Activated naive CD4-positive, alpha-beta T cell treated with anti-CD3 and anti-CD28 coated beads for 36 hours (primary cell): Measurements from ENCODE around the gene LRRC66. TPM values are rescaled to one million over a fixed set of nuclear protein-coding genes. Genes with fewer than 3 reads are reported as not detected.

Experiments
- CTCF ChIA-PET: fragments of 350-600 bp; sonication (Branson Sonifier 250); formaldehyde crosslinking; loops from one replicate; lab custom pipeline; 2021; ENCODE audit warnings: antibody characterized with exemption; lab: Charles Lee
- DNase-seq: peaks from one replicate; pipeline ENCODE4 v3.0.0-alpha.2; 2020
- H3K27ac Mint-ChIP-seq: one replicate; pipeline ENCODE4 v1.8.0; 2021; ENCODE audit warnings: mild to moderate bottlenecking, mixed read lengths
- H3K27me3 Mint-ChIP-seq: one replicate; pipeline ENCODE4 v1.8.0; 2021; ENCODE audit warnings: low read depth, mixed read lengths
- H3K36me3 Mint-ChIP-seq: one replicate; pipeline ENCODE4 v1.8.0; 2021; ENCODE audit warnings: low read depth, mixed read lengths
- H3K4me1 Mint-ChIP-seq: one replicate; pipeline ENCODE4 v1.8.0; 2021; ENCODE audit warnings: low read depth, mixed read lengths
- H3K4me3 Mint-ChIP-seq: one replicate; pipeline ENCODE4 v1.8.0; 2021; ENCODE audit warnings: mild to moderate bottlenecking, moderate library complexity, mixed read lengths
- H3K9me3 Mint-ChIP-seq: one replicate; pipeline ENCODE4 v1.8.0; 2021; ENCODE audit warnings: mixed read lengths
- intact Hi-C: fragments of 100-400 bp; cut with micrococcal nuclease; formaldehyde crosslinking; loops from one replicate; pipeline ENCODE4 v1.15.1; 2023
- total RNA-seq, 2 experiments: library from RNA; stranded (reverse); gene quantifications; one replicate each; pipeline ENCODE4 v1.2.3, GENCODE V29; 2021

LRRC66 gene
- total RNA-seq, 2 experiments from 2014 or later: not detected

- H3K4me3 Mint-ChIP-seq: no peak overlapping the region
- intact Hi-C loops: no loop called here
- no peaks in the 10 kb centered on the region for H3K27me3 Mint-ChIP-seq
- DNase-seq: no peak
- H3K27ac Mint-ChIP-seq: no peak overlapping the region
- H3K36me3 Mint-ChIP-seq: no peaks in the 10 kb centered on the region
- H3K9me3 Mint-ChIP-seq: no peaks in the 10 kb centered on the region
- no peaks in the 10 kb centered on the region for H3K4me1 Mint-ChIP-seq
- CTCF ChIA-PET: no interaction called here
Measured at GRCh38 chr4:52006887-52007286, 13.3 kb downstream of the LRRC66 start.

DNA sequence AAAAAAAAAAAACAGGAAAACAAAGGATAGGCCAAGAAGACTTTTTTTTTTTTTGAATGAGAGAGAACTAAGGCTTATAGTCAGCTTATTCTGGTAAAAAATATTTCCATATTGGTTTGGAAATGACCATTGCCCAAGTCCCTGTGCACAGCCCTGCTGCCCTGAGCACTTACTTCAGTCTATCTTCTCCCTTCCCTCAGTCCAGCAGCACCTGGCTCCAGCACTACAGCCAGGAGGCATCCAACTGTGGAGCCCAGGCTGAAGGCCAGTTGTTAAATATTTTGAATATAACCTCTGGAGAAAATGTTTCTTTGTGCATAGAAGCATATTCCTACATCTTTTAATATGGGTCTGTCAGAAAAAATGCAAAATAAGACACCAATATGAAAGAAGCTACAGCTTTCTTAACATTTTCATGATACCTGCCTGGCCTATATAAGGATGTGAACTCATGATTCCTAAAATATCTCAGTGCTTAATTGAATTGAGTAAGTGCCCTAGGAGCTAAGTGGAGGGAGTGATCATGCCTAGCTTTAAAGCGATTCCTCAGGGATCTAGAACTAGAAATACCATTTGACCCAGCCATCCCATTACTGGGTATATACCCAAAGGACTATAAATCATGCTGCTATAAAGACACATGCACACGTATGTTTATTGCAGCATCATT is 14.4 kb downstream of the LRRC66 start:
- no peaks in the 10 kb centered on the region for H3K36me3 Mint-ChIP-seq
- no peak overlapping the region for H3K4me3 Mint-ChIP-seq
- no peaks in the 10 kb centered on the region for H3K4me1 Mint-ChIP-seq
- no peak overlapping the region for H3K27ac Mint-ChIP-seq
- no peaks in the 10 kb centered on the region for H3K9me3 Mint-ChIP-seq
- CTCF ChIA-PET: no interaction called here
- intact Hi-C loops: no loop called here
- no peaks in the 10 kb centered on the region for H3K27me3 Mint-ChIP-seq
- no peak for DNase-seq

- CTCF ChIA-PET: no interaction called here
- H3K27me3 Mint-ChIP-seq: no peaks in the 10 kb centered on the region
- no peak overlapping the region for H3K27ac Mint-ChIP-seq
- intact Hi-C loops: no loop called here
- H3K4me3 Mint-ChIP-seq: no peak overlapping the region
- DNase-seq: no peak
- H3K4me1 Mint-ChIP-seq: no peaks in the 10 kb centered on the region
- H3K36me3 Mint-ChIP-seq: no peaks in the 10 kb centered on the region
- no peaks in the 10 kb centered on the region for H3K9me3 Mint-ChIP-seq
Measured at GRCh38 chr4:52004414-52004813, 15.7 kb downstream of the LRRC66 start.

GRCh38 chr4:52001616-52002015 is 18.5 kb downstream of the LRRC66 start:
- CTCF ChIA-PET: no interaction called here

GRCh38 chr4:51999250-51999649 is 20.9 kb downstream of the LRRC66 start:
- no peaks in the 10 kb centered on the region for H3K36me3 Mint-ChIP-seq
- H3K27me3 Mint-ChIP-seq: no peaks in the 10 kb centered on the region
- no peaks in the 10 kb centered on the region for H3K4me1 Mint-ChIP-seq
- H3K4me3 Mint-ChIP-seq: no peak overlapping the region
- intact Hi-C loops: no loop called here
- CTCF ChIA-PET: no interaction called here
- no peak overlapping the region for H3K27ac Mint-ChIP-seq
- H3K9me3 Mint-ChIP-seq: no peaks in the 10 kb centered on the region
- DNase-seq: no peak

More at GRCh38 chr4:52001616-52002015, 18.5 kb downstream of the LRRC66 start:
- no peak for DNase-seq
- Mint-ChIP-seq H3K27ac (no peak overlapping the region), H3K4me3 (no peak overlapping the region), H3K27me3 (no peaks in the 10 kb centered on the region), H3K4me1 (no peaks in the 10 kb centered on the region), H3K9me3 (no peaks in the 10 kb centered on the region), H3K36me3 (no peaks in the 10 kb centered on the region)
- intact Hi-C loops: no loop called here

DNA sequence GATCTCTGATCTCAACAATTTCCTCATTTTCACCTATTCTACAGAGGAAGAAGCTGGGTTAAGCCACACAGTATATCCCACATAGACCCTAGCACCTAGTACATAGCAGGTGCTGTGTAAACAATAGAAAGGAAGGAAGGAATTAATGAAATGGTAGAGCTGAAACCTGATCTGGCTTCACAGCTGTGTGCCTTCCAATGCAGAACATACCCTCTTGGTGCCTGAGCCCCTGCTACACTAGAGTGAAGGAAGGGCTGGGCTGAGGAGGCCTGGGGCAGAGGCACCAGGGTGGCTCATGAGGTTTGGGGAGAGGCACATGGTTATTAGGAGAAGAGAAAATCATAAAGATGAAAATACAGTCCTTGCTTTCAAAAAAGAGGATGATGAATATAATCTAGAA is 21.3 kb downstream of the LRRC66 start:
- CTCF ChIA-PET: no interaction called here
- H3K27ac Mint-ChIP-seq: no peak overlapping the region

GRCh38 chr4:51997647-51998046 is 22.5 kb downstream of the LRRC66 start:
- CTCF ChIA-PET: no interaction called here
- no peak overlapping the region for H3K4me3 Mint-ChIP-seq

More for the DNA sequence above, 21.3 kb downstream of the LRRC66 start:
- H3K9me3 Mint-ChIP-seq: no peaks in the 10 kb centered on the region
- H3K4me3 Mint-ChIP-seq: no peak overlapping the region
- H3K4me1 Mint-ChIP-seq: no peaks in the 10 kb centered on the region
- intact Hi-C loops: no loop called here
- no peaks in the 10 kb centered on the region for H3K36me3 Mint-ChIP-seq
- no peak for DNase-seq
- H3K27me3 Mint-ChIP-seq: peaks cover 2% of the 10 kb centered on the region

GRCh38 chr4:51995647-51996220 is 24.4 kb downstream of the LRRC66 start:
- intact Hi-C loops: no loop called here
- no peak for DNase-seq

More at GRCh38 chr4:51997647-51998046, 22.5 kb downstream of the LRRC66 start:
- H3K4me1 Mint-ChIP-seq: no peaks in the 10 kb centered on the region
- H3K9me3 Mint-ChIP-seq: no peaks in the 10 kb centered on the region
- intact Hi-C loops: no loop called here
- no peak overlapping the region for H3K27ac Mint-ChIP-seq
- no peak for DNase-seq
- peaks cover 5% of the 10 kb centered on the region for H3K27me3 Mint-ChIP-seq
- H3K36me3 Mint-ChIP-seq: no peaks in the 10 kb centered on the region

DNA sequence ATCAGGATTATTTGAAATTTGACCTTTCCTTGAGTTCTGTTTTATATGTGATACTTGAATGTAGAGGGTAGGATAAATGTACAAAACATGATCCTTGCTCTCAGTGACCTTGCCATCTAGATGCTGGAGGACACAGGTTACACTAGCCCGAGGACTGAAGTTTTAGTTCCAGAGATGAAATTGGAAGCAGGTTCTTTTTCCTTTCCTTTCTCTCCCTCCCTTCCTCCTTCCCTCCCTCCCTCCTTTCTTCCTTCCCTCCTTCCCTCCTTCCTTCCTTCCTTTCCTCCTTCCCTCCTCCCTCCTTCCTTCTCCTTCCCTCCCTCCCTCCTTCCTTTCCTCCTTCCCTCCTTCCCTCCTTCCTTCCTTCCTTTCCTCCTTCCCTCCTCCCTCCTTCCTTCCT is 54.3 kb downstream of the LRRC66 start:
- intact Hi-C loops: no loop called here
- no peaks in the 10 kb centered on the region for H3K4me1 Mint-ChIP-seq
- no peak overlapping the region for H3K4me3 Mint-ChIP-seq
- H3K27me3 Mint-ChIP-seq: peaks cover 13% of the 10 kb centered on the region
- peaks cover 2% of the 10 kb centered on the region for H3K36me3 Mint-ChIP-seq
- CTCF ChIA-PET: no interaction called here
- DNase-seq: no peak
- H3K27ac Mint-ChIP-seq: no peak overlapping the region
- H3K9me3 Mint-ChIP-seq: peaks cover 2% of the 10 kb centered on the region

More at GRCh38 chr4:51995647-51996220, 24.4 kb downstream of the LRRC66 start:
- H3K27me3 Mint-ChIP-seq: peaks cover 8% of the 10 kb centered on the region
- no peak overlapping the region for H3K27ac Mint-ChIP-seq
- CTCF ChIA-PET: no interaction called here
- H3K4me3 Mint-ChIP-seq: no peak overlapping the region
- no peaks in the 10 kb centered on the region for H3K4me1 Mint-ChIP-seq
- H3K36me3 Mint-ChIP-seq: no peaks in the 10 kb centered on the region
- peaks cover under 1% of the 10 kb centered on the region for H3K9me3 Mint-ChIP-seq

- no peaks in the 10 kb centered on the region for H3K4me1 Mint-ChIP-seq
- peaks cover 9% of the 10 kb centered on the region for H3K27me3 Mint-ChIP-seq
- CTCF ChIA-PET: no interaction called here
- H3K27ac Mint-ChIP-seq: no peak overlapping the region
- no peaks in the 10 kb centered on the region for H3K36me3 Mint-ChIP-seq
- DNase-seq: no peak
- H3K4me3 Mint-ChIP-seq: no peak overlapping the region
- H3K9me3 Mint-ChIP-seq: no peaks in the 10 kb centered on the region
- intact Hi-C loops: no loop called here
Measured at GRCh38 chr4:51963841-51964517, 56.2 kb downstream of the LRRC66 start.

GRCh38 chr4:51960486-51960885 is 59.7 kb downstream of the LRRC66 start:
- no peaks in the 10 kb centered on the region for H3K36me3 Mint-ChIP-seq
- CTCF ChIA-PET: no interaction called here
- H3K4me3 Mint-ChIP-seq: no peak overlapping the region
- intact Hi-C loops: no loop called here
- H3K27ac Mint-ChIP-seq: no peak overlapping the region
- no peak for DNase-seq
- no peaks in the 10 kb centered on the region for H3K4me1 Mint-ChIP-seq
- H3K9me3 Mint-ChIP-seq: no peaks in the 10 kb centered on the region
- H3K27me3 Mint-ChIP-seq: peaks cover 6% of the 10 kb centered on the region

- no peaks in the 10 kb centered on the region for H3K9me3 Mint-ChIP-seq
- H3K4me1 Mint-ChIP-seq: no peaks in the 10 kb centered on the region
- CTCF ChIA-PET: no interaction called here
- intact Hi-C loops: no loop called here
- H3K27ac Mint-ChIP-seq: no peak overlapping the region
- H3K27me3 Mint-ChIP-seq: peaks cover 5% of the 10 kb centered on the region
- H3K4me3 Mint-ChIP-seq: no peak overlapping the region
- no peaks in the 10 kb centered on the region for H3K36me3 Mint-ChIP-seq
- DNase-seq: no peak
Measured at GRCh38 chr4:51958199-51958968, 61.8 kb downstream of the LRRC66 start.
